HuH-7.5 (cell line): ENCODE results near the gene MIS18BP1.
A peak's percentile ranks its signal among the peaks of the same experiment; 100 is the strongest.
"Not testable (repeated sequence)": the region's sequence is repeated elsewhere in the genome, so short reads cannot be mapped to it uniquely, and the experiment has no call there.

Experiments used
- DNase-seq: peaks from one replicate; pipeline ENCODE4 v3.0.0; 2011; ENCODE audit warnings: low spot score

The MIS18BP1 gene

GRCh38 chr14:45253070-45253753, at the start of gene MIS18BP1:
Gene MIS18BP1 (minus strand): TSS chr14:45253202. CDS start chr14:45247286, 5,916 bp downstream.
- peak; percentile 52 for DNase-seq

- no peak for DNase-seq
These were observed 45.6 kb upstream of the MIS18BP1 start for GRCh38 chr14:45298423-45299117.

- not testable (repeated sequence) for DNase-seq
These were observed 41.8 kb upstream of the MIS18BP1 start for GRCh38 chr14:45294796-45295195.

GRCh38 chr14:45290547-45290946, 37.5 kb upstream of the MIS18BP1 start:
- DNase-seq, result no peak

GRCh38 chr14:45287610-45288009, 34.6 kb upstream of the MIS18BP1 start:
- no peak for DNase-seq

GRCh38 chr14:45284802-45285201, 31.8 kb upstream of the MIS18BP1 start:
- no peak for DNase-seq

- not testable (repeated sequence) for DNase-seq
These were observed 28.9 kb upstream of the MIS18BP1 start for GRCh38 chr14:45281731-45282400.

- no peak for DNase-seq
These were observed 19.0 kb upstream of the MIS18BP1 start for GRCh38 chr14:45271858-45272537.

- DNase-seq, result no peak
These were observed 17.0 kb upstream of the MIS18BP1 start for GRCh38 chr14:45270031-45270430.

GRCh38 chr14:45267071-45267470, 14.1 kb upstream of the MIS18BP1 start:
- DNase-seq, result no peak

- no peak for DNase-seq
These were observed 9.6 kb upstream of the MIS18BP1 start for GRCh38 chr14:45262637-45263036.

GRCh38 chr14:45261209-45261608, 8.2 kb upstream of the MIS18BP1 start:
- no peak for DNase-seq

GRCh38 chr14:45258805-45259204, 5.8 kb upstream of the MIS18BP1 start:
- no peak for DNase-seq

- DNase-seq, result no peak
These were observed 5.1 kb upstream of the MIS18BP1 start for GRCh38 chr14:45258073-45258472.

GRCh38 chr14:45254771-45255170, 1.8 kb upstream of the MIS18BP1 start:
- no peak for DNase-seq

- DNase-seq, result no peak
These were observed 830 bp upstream of the MIS18BP1 start for GRCh38 chr14:45253754-45254310.

GRCh38 chr14:45252366-45253069, 484 bp downstream of the MIS18BP1 start:
- no peak for DNase-seq

- no peak for DNase-seq
These were observed 1.1 kb downstream of the MIS18BP1 start for GRCh38 chr14:45251912-45252311.

GRCh38 chr14:45249856-45250575, 3.0 kb downstream of the MIS18BP1 start:
- no peak for DNase-seq

GRCh38 chr14:45247427-45247826, 5.6 kb downstream of the MIS18BP1 start:
- no peak for DNase-seq

GRCh38 chr14:45246691-45247090, 6.3 kb downstream of the MIS18BP1 start:
- DNase-seq, result no peak
